ENCODE data around the gene XYLT1. TPM values are rescaled to one million over a fixed set of nuclear protein-coding genes. Genes with fewer than 3 reads are reported as not detected.

Gene XYLT1
- total RNA-seq, 4 donors from 2014 or later: 20.0 to 43.0 (median 27.4) TPM

DNA sequence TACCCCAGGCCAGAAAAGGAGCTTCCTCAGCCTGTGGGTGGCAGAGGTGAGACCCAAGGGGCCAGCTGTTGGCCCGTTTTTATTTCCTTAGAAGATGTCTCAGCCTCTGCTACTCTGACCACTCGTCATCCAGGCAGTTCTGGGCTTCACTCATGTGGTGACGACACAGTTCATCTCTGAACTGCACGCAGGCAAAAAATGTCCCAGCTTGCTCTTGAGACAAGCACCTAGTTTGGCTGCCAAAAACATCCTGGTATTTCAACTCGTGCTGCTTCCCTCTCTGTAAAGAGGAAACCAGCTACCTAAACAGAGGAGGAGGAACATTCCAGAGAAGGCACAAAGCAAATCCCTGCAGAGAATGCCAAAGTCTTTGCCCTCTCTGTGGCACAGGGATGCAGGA is 125.7 kb downstream of the XYLT1 start:
- no peak for ATAC-seq (ENCODE audit: low FRiP score)
- no peak for DNase-seq (ENCODE audit: low spot score)
- TF ChIP-seq, protein P1, sequence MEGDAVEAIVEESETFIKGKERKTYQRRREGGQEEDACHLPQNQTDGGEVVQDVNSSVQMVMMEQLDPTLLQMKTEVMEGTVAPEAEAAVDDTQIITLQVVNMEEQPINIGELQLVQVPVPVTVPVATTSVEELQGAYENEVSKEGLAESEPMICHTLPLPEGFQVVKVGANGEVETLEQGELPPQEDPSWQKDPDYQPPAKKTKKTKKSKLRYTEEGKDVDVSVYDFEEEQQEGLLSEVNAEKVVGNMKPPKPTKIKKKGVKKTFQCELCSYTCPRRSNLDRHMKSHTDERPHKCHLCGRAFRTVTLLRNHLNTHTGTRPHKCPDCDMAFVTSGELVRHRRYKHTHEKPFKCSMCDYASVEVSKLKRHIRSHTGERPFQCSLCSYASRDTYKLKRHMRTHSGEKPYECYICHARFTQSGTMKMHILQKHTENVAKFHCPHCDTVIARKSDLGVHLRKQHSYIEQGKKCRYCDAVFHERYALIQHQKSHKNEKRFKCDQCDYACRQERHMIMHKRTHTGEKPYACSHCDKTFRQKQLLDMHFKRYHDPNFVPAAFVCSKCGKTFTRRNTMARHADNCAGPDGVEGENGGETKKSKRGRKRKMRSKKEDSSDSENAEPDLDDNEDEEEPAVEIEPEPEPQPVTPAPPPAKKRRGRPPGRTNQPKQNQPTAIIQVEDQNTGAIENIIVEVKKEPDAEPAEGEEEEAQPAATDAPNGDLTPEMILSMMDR (IDR thresholded peaks at IDR 0.05): no peak

DNA sequence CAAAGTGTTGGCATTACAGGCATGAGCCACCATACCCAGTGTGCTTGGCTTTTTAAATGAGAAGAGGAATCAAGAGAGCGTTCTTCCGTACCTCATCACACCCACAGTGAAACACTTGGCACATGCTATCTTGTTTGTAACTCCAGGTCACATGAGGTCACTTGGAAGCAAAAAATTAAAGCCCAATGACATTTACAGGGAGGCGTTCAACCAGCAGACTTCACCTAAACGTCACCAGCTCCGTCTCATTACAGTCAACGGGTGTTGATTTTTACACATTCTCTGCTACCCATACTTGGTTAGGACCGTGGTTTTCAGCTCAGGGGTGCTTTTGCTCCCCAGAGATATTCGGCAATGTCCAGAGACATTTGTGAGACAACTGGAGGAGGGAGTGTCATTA is 127.0 kb downstream of the XYLT1 start:
- DNase-seq (ENCODE audit: low spot score): no peak
- TF ChIP-seq, protein P1 (IDR thresholded peaks at IDR 0.05): no peak
- ATAC-seq (ENCODE audit: low FRiP score): no peak

DNA sequence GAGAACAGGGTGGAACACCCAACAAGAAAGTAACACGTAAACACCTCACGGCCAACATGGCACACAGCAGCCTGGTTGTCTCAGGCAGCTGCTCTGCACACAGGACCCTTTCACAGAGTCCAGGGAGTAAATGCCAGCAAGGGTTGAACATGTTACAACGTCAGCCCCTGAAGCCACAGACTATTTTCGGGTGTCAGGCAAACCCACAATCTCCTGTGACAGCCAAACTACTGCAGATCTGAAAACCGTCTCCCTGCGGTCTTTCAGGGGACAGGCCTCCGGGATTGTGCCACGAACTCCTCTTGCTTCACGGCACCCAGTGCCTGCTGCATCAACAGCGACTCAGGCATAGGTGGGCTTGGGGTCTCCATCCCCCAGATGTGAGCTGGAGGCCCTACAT is 127.7 kb downstream of the XYLT1 start:
- TF ChIP-seq, protein P1 (IDR thresholded peaks at IDR 0.05): no peak
- no peak for ATAC-seq (ENCODE audit: low FRiP score)
- DNase-seq (ENCODE audit: low spot score): no peak

DNA sequence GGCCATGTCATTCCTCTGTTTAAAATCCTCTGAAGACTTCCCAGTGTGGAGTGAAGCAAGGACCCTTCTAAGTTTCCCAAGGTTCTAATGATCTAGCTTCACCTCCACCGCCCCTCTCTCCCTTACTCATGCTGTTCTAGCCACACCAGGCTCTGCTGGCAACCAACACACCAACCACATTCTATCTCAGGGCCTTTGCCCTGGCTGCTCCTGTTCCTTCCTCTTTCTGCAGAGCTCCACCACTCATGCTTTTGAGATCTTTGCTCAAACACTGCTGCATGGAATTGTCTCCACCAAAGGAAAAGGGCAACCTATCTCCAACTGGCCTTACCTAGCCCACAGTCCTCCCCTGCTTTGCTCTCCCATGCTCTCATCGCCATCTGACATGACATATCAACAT is 128.7 kb downstream of the XYLT1 start:
- TF ChIP-seq, protein P1 (IDR thresholded peaks at IDR 0.05): no peak
- no peak for DNase-seq (ENCODE audit: low spot score)
- ATAC-seq (ENCODE audit: low FRiP score): no peak

DNA sequence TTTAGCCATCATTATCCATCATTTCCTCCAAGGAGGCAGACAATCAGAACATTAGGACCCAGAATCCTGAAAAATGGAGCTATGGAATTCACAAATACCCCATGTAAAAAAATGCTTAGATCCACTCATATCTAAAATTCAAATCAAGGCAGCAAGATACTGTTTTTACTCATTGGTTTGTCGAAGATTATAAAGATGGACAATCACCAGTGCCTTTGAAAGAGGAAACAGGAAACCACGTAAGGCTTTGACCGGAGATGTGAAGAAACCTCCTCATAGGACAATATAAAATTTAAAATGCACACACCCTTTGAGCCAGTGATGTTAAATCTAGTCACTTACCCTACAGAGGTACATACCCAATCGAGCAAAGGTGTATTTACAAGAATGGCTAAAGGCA is 130.0 kb downstream of the XYLT1 start:
- DNase-seq (ENCODE audit: low spot score) (no peak), ATAC-seq (ENCODE audit: low FRiP score) (no peak)
- TF ChIP-seq, protein P1 (IDR thresholded peaks at IDR 0.05): no peak

DNA sequence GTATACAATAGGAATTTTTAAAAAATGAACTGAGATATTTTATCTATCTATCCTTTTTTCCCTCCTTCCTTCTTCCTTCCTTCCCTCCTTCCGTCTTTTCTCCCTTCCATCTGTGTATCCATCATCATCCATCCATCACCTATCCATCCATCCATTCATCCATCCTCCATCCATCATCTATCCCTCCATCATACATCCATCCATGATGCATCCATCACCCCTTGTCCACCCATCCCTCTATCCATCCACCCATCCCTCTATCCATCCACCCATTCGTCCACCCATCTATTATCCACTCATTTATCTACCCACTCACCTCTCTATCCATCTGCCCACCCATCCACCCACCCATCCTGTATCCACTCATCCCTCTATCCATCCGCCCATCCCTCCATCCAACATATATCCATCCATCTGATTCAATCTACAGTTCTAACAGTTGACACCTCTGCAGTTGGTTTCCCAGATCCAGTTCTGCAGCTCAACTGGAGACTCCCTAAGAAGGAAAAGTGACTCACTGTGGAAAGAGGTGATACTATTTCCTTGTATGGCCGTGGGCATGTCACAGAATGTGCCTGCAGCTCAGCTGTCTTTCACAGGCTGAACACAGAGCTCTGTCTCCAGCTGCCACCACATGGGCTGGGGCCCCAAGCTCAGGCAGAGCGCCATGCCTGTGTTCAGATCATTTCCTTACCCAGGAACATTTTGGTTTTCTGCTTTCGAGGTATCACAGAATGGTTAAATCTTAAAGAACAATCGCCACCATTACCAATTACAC is 130.8 kb downstream of the XYLT1 start:
- ATAC-seq (ENCODE audit: low FRiP score) (no peak), DNase-seq (ENCODE audit: low spot score) (no peak)
- TF ChIP-seq, protein P1 (IDR thresholded peaks at IDR 0.05): no peak

DNA sequence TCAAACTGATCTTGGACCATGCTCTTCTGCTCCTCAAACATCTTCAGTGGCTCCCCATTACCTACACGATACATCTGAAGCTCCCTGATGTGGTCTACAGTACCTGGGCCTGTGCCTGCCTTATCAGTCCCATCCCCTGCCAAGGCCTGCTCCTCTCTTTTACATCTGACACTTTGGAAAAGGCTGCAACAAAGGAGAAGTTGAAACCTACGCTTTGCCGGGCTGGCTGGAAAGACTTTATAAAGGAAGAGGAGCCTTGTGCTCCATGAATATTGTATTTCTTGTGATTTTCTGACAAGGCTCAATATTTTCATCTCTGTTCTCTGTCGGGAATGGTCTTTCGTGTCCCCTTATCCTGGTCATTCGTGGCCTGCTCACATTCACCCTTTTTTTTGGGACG is 132.5 kb downstream of the XYLT1 start:
- TF ChIP-seq, protein P1 (IDR thresholded peaks at IDR 0.05): no peak
- ATAC-seq (ENCODE audit: low FRiP score): no peak

More for the DNA sequence above, 132.5 kb downstream of the XYLT1 start:
- no peak for DNase-seq (ENCODE audit: low spot score)
